ENCODE data around the gene PHOSPHO2. TPM values are rescaled to one million over a fixed set of nuclear protein-coding genes. Genes with fewer than 3 reads are reported as not detected.

PHOSPHO2 gene
- total and polyA plus RNA-seq, 2 donors (not counting 3 experiments of a cell fraction or from before 2014, with no cell fraction given): 0.69 to 2.7 TPM

- Histone ChIP-seq H3K9me1 (replicated peaks; ENCODE audit: control insufficient read depth, extremely low read depth, insufficient read depth, low read length) (no peaks in the 10 kb centered on the region), H3K27me3 (ENCODE audit: control insufficient read depth in 2 of 2, insufficient read depth in 2 of 2, low read length in 2 of 2) (peaks cover 0 to 1% of the 10 kb centered on the region in 2 experiments), H3K79me2 (ENCODE audit: control insufficient read depth, insufficient read depth, low read length) (no peaks in the 10 kb centered on the region), H3K4me2 (ENCODE audit: insufficient read depth, low read length) (no peak overlapping the region), H3K9ac (replicated peaks; ENCODE audit: extremely low read depth, insufficient read depth, low read length) (no peak overlapping the region), H2AFZ (ENCODE audit: low read depth, low read length) (no peak overlapping the region), H3K36me3 (ENCODE audit: control insufficient read depth in 2 of 2, extremely low read depth in 1 of 2, insufficient read depth in 2 of 2, low read length in 2 of 2) (no peaks in the 10 kb centered on the region), H3K4me3 (replicated peaks in 1 of 3; ENCODE audit: insufficient read depth in 1 of 3, low read depth in 1 of 3, low read length in 3 of 3) (no peak overlapping the region), H3K27ac (ENCODE audit: insufficient read depth, low read depth, low read length) (no peak overlapping the region), H3K4me1 (ENCODE audit: control insufficient read depth, extremely low read depth, insufficient read depth, low read length) (peaks cover 19% of the 10 kb centered on the region), H4K20me1 (replicated peaks; ENCODE audit: control insufficient read depth, extremely low read depth, insufficient read depth, low read length) (no peaks in the 10 kb centered on the region), H3K9me3 (replicated peaks; ENCODE audit: control insufficient read depth, insufficient read depth, low read length) (no peaks in the 10 kb centered on the region)
- DNase-seq (ENCODE audit: low read depth, low spot score): no peak
- TF ChIP-seq, protein P1, sequence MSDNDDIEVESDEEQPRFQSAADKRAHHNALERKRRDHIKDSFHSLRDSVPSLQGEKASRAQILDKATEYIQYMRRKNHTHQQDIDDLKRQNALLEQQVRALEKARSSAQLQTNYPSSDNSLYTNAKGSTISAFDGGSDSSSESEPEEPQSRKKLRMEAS (IDR thresholded peaks at IDR 0.05; ENCODE audit: insufficient read depth, insufficient read length): no peak
- no peak for TF ChIP-seq MYC (IDR thresholded peaks at IDR 0.05; ENCODE audit: low read depth, low read length)
- TF ChIP-seq EZH2 (IDR thresholded peaks at IDR 0.05; ENCODE audit: borderline replicate concordance, low read depth, low read length, severe bottlenecking): no peak
- TF ChIP-seq, protein P2, sequence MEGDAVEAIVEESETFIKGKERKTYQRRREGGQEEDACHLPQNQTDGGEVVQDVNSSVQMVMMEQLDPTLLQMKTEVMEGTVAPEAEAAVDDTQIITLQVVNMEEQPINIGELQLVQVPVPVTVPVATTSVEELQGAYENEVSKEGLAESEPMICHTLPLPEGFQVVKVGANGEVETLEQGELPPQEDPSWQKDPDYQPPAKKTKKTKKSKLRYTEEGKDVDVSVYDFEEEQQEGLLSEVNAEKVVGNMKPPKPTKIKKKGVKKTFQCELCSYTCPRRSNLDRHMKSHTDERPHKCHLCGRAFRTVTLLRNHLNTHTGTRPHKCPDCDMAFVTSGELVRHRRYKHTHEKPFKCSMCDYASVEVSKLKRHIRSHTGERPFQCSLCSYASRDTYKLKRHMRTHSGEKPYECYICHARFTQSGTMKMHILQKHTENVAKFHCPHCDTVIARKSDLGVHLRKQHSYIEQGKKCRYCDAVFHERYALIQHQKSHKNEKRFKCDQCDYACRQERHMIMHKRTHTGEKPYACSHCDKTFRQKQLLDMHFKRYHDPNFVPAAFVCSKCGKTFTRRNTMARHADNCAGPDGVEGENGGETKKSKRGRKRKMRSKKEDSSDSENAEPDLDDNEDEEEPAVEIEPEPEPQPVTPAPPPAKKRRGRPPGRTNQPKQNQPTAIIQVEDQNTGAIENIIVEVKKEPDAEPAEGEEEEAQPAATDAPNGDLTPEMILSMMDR (IDR thresholded peaks at IDR 0.05; ENCODE audit: extremely low read depth in 1 of 2, insufficient read depth in 1 of 2, low read depth in 1 of 2, low read length in 2 of 2): no peak
- intact Hi-C loops (cut with micrococcal nuclease) (loop anchor here (2.0 kb wide), 2 partner anchors 15 to 37 kb away; partner anchors contain the start of genes CFAP210 and PHOSPHO2), dilution Hi-C loops (cut with MboI; ENCODE audit: extremely low pct_ligation_motif_present, low sequenced_read_pairs) (no loop called here)
- FAIRE-seq: no peak
- BruUV-seq (replicated peaks): no TSS peak
- ChIA-PET CTCF (no interaction called here), POLR2A (no interaction called here)
These were observed 37.8 kb downstream of the PHOSPHO2 start for GRCh38 chr2:169732075-169732474.
